ENCODE measurements around the gene GSK3A. TPM values are rescaled to one million over a fixed set of nuclear protein-coding genes. Genes with fewer than 3 reads are reported as not detected.

GSK3A gene
- total RNA-seq, 5 donors from 2014 or later (not counting 1 experiment from before 2014, with no cell fraction given): 21.4 to 45.8 (median 38.1) TPM

- H3K36me3 Mint-ChIP-seq: peaks cover 40% of the 10 kb centered on the region
- Histone ChIP-seq H3K27ac (ENCODE audit: low read length) (no peak overlapping the region), H3K36me3 (ENCODE audit: control insufficient read depth in 2 of 2, extremely low read depth in 1 of 2, insufficient read depth in 1 of 2, low read length in 1 of 2) (peaks cover 9 to 88% of the 10 kb centered on the region in 2 donors), H3K4me3 (ENCODE audit: control insufficient read depth in 1 of 2, extremely low read depth in 1 of 2, low read length in 1 of 2) (no peak overlapping the region), H3K9me3 (no peaks in the 10 kb centered on the region), H3K27me3 (replicated peaks in 1 of 2; ENCODE audit: control insufficient read depth in 2 of 2, extremely low read depth in 1 of 2, insufficient read depth in 2 of 2, low read length in 1 of 2) (no peaks in the 10 kb centered on the region), H3K4me1 (ENCODE audit: control insufficient read depth in 1 of 2, extremely low read depth in 1 of 2, insufficient read depth in 2 of 2, low read length in 2 of 2) (peaks cover 0 to 8% of the 10 kb centered on the region in 2 experiments)
- DNase-seq (no peak), ATAC-seq (replicated peaks in 1 of 4) (no peak)
- peak overlapping the region; percentile 10 to 74 for H3K27ac Mint-ChIP-seq
- no peaks in the 10 kb centered on the region for H3K27me3 Mint-ChIP-seq
- 90% methylated on average over 4 of the region's 4 CpGs for WGBS (ENCODE audit: insufficient coverage)
- no peaks in the 10 kb centered on the region for H3K9me3 Mint-ChIP-seq
- ChIA-PET POLR2A (interaction anchor here in 1 of 2 donors (0.6 kb wide), 1 partner anchor 54 kb away, joined by 7 read pairs; no protein-coding TSS in a partner anchor), CTCF (interaction anchor here in 1 of 2 donors (0.6 kb wide), 1 partner anchor 83 kb away, joined by 4 read pairs; no protein-coding TSS in a partner anchor)
- H3K4me1 Mint-ChIP-seq: peaks cover 19 to 27% (median 19%) of the 10 kb centered on the region in 3 donors
- H3K4me3 Mint-ChIP-seq: no peak overlapping the region
These were observed 13.8 kb downstream of the GSK3A start for GRCh38 chr19:42228641-42229040.

DNA sequence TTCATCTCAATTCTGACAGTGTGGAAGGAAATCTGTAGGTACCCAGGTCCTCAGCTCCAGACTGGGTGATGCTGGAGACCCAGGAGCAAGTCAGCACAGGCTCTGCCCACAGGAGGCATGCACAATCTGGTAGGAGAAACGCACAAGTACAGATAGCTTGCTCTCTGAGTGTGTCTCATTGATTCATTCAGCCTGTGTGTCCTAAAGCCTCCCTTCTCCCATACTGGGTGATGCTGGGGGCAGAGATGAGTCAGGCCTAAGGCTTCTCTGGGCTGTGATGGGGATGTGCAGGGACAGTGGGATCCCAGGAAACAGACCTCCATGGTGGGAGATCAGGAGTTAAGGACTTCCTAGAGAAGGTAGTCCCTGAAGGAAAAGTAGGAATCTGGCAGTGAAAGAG lies 15.5 kb downstream of the GSK3A start:
- ATAC-seq (replicated peaks in 1 of 4) (no peak), DNase-seq (no peak)
- no peak overlapping the region for H3K4me3 Mint-ChIP-seq
- H3K27ac Mint-ChIP-seq: no peak overlapping the region
- Histone ChIP-seq H3K27ac (ENCODE audit: low read length) (no peak overlapping the region), H3K36me3 (ENCODE audit: control insufficient read depth in 2 of 2, extremely low read depth in 1 of 2, insufficient read depth in 1 of 2, low read length in 1 of 2) (peaks cover 9 to 79% of the 10 kb centered on the region in 2 donors), H3K27me3 (replicated peaks in 1 of 2; ENCODE audit: control insufficient read depth in 2 of 2, extremely low read depth in 1 of 2, insufficient read depth in 2 of 2, low read length in 1 of 2) (no peaks in the 10 kb centered on the region), H3K4me1 (ENCODE audit: control insufficient read depth in 1 of 2, extremely low read depth in 1 of 2, insufficient read depth in 2 of 2, low read length in 2 of 2) (peaks cover 0 to 15% of the 10 kb centered on the region in 2 experiments), H3K4me3 (ENCODE audit: control insufficient read depth in 1 of 2, extremely low read depth in 1 of 2, low read length in 1 of 2) (no peak overlapping the region), H3K9me3 (no peaks in the 10 kb centered on the region)
- H3K27me3 Mint-ChIP-seq: no peaks in the 10 kb centered on the region
- no CpG with 5 or more reads among the region's 1 CpG for WGBS (ENCODE audit: insufficient coverage)
- H3K9me3 Mint-ChIP-seq: no peaks in the 10 kb centered on the region
- POLR2A ChIA-PET: no interaction called here
- CTCF ChIA-PET: no interaction called here
- peaks cover 24 to 36% (median 29%) of the 10 kb centered on the region in 3 donors for H3K4me1 Mint-ChIP-seq
- H3K36me3 Mint-ChIP-seq: peaks cover 37% of the 10 kb centered on the region

GRCh38 chr19:42225718-42226292 lies 16.6 kb downstream of the GSK3A start:
- no peak overlapping the region for H3K4me3 Mint-ChIP-seq
- DNase-seq (no peak), ATAC-seq (replicated peaks in 1 of 4) (no peak)
- 97% methylated on average over 24 of the region's 33 CpGs for WGBS (ENCODE audit: insufficient coverage)
- ChIA-PET CTCF (no interaction called here), POLR2A (no interaction called here)
- H3K27me3 Mint-ChIP-seq: no peaks in the 10 kb centered on the region
- Histone ChIP-seq H3K4me3 (ENCODE audit: control insufficient read depth in 1 of 2, extremely low read depth in 1 of 2, low read length in 1 of 2) (no peak overlapping the region), H3K4me1 (ENCODE audit: control insufficient read depth in 1 of 2, extremely low read depth in 1 of 2, insufficient read depth in 2 of 2, low read length in 2 of 2) (peaks cover 4 to 26% of the 10 kb centered on the region in 2 experiments), H3K27me3 (replicated peaks in 1 of 2; ENCODE audit: control insufficient read depth in 2 of 2, extremely low read depth in 1 of 2, insufficient read depth in 2 of 2, low read length in 1 of 2) (no peaks in the 10 kb centered on the region), H3K9me3 (no peaks in the 10 kb centered on the region), H3K27ac (ENCODE audit: low read length) (no peak overlapping the region), H3K36me3 (ENCODE audit: control insufficient read depth in 2 of 2, extremely low read depth in 1 of 2, insufficient read depth in 1 of 2, low read length in 1 of 2) (peaks cover 9 to 68% of the 10 kb centered on the region in 2 donors)
- peaks cover 34% of the 10 kb centered on the region for H3K36me3 Mint-ChIP-seq
- no peaks in the 10 kb centered on the region for H3K9me3 Mint-ChIP-seq
- H3K27ac Mint-ChIP-seq: no peak overlapping the region
- peaks cover 28 to 36% (median 29%) of the 10 kb centered on the region in 3 donors for H3K4me1 Mint-ChIP-seq

GRCh38 chr19:42224940-42225717 lies 17.3 kb downstream of the GSK3A start:
- no peak overlapping the region for H3K4me3 Mint-ChIP-seq
- Histone ChIP-seq H3K27ac (ENCODE audit: low read length) (no peak overlapping the region), H3K4me1 (ENCODE audit: control insufficient read depth in 1 of 2, extremely low read depth in 1 of 2, insufficient read depth in 2 of 2, low read length in 2 of 2) (peaks cover 8 to 29% of the 10 kb centered on the region in 2 experiments), H3K9me3 (no peaks in the 10 kb centered on the region), H3K36me3 (ENCODE audit: control insufficient read depth in 2 of 2, extremely low read depth in 1 of 2, insufficient read depth in 1 of 2, low read length in 1 of 2) (peaks cover 9 to 61% of the 10 kb centered on the region in 2 donors), H3K27me3 (replicated peaks in 1 of 2; ENCODE audit: control insufficient read depth in 2 of 2, extremely low read depth in 1 of 2, insufficient read depth in 2 of 2, low read length in 1 of 2) (no peaks in the 10 kb centered on the region), H3K4me3 (ENCODE audit: control insufficient read depth in 1 of 2, extremely low read depth in 1 of 2, low read length in 1 of 2) (no peak overlapping the region)
- 93% methylated on average over 28 of the region's 37 CpGs for WGBS (ENCODE audit: insufficient coverage)
- H3K9me3 Mint-ChIP-seq: no peaks in the 10 kb centered on the region
- ChIA-PET POLR2A (no interaction called here), CTCF (no interaction called here)
- peaks cover 35 to 43% (median 36%) of the 10 kb centered on the region in 3 donors for H3K4me1 Mint-ChIP-seq
- no peak for DNase-seq
- H3K27ac Mint-ChIP-seq: peak overlapping the region in 1 of 2 donors; percentile 70
- peaks cover 34% of the 10 kb centered on the region for H3K36me3 Mint-ChIP-seq
- H3K27me3 Mint-ChIP-seq: no peaks in the 10 kb centered on the region
- ATAC-seq (replicated peaks in 1 of 4): no peak

- H3K36me3 ChIP-seq (ENCODE audit: control insufficient read depth in 2 of 2, extremely low read depth in 1 of 2, insufficient read depth in 1 of 2, low read length in 1 of 2): peaks cover 2 to 29% of the 10 kb centered on the region in 2 donors
- H3K27ac Mint-ChIP-seq: peak overlapping the region; percentile 69 to 95
- H3K27ac ChIP-seq (ENCODE audit: low read length): peak overlapping the region; percentile 76
- ChIA-PET POLR2A (interaction anchor here in 1 of 2 donors (0.6 to 1.6 kb wide), 2 partner anchors 22 to 44 kb away, joined by 5 to 8 read pairs; partner anchors contain the start of gene GSK3A), CTCF (interaction anchor here in 1 of 2 donors (0.6 to 1.7 kb wide), 2 partner anchors 15 to 21 kb away, joined by 3 to 9 read pairs; no protein-coding TSS in a partner anchor)
- H3K27me3 Mint-ChIP-seq: no peaks in the 10 kb centered on the region
- H3K4me1 Mint-ChIP-seq: peaks cover 51 to 56% (median 51%) of the 10 kb centered on the region in 3 donors
- no peak for DNase-seq
- ATAC-seq (replicated peaks in 1 of 4): no peak
- peaks cover 17% of the 10 kb centered on the region for H3K36me3 Mint-ChIP-seq
- peak overlapping the region; percentile 81 to 88 for H3K4me3 ChIP-seq (ENCODE audit: control insufficient read depth in 1 of 2, extremely low read depth in 1 of 2, low read length in 1 of 2)
- H3K27me3 ChIP-seq (replicated peaks in 1 of 2; ENCODE audit: control insufficient read depth in 2 of 2, extremely low read depth in 1 of 2, insufficient read depth in 2 of 2, low read length in 1 of 2): no peaks in the 10 kb centered on the region
- H3K4me1 ChIP-seq (ENCODE audit: control insufficient read depth in 1 of 2, extremely low read depth in 1 of 2, insufficient read depth in 2 of 2, low read length in 2 of 2): peaks cover 26 to 58% of the 10 kb centered on the region in 2 experiments
- WGBS (ENCODE audit: insufficient coverage): 3% methylated on average over 6 of the region's 6 CpGs
- no peaks in the 10 kb centered on the region for H3K9me3 ChIP-seq
- no peaks in the 10 kb centered on the region for H3K9me3 Mint-ChIP-seq
- H3K4me3 Mint-ChIP-seq: peak overlapping the region; percentile 89 to 100 (median 99)
These were observed 21.7 kb downstream of the GSK3A start for GRCh38 chr19:42220751-42221097.
